Occipital lobe (tissue), 2 donors: ENCODE data around the gene RPS19BP1. TPM values are rescaled to one million over a fixed set of nuclear protein-coding genes. Genes with fewer than 3 reads are reported as not detected.
A peak's percentile ranks its signal among the peaks of the same experiment; 100 is the strongest.
"Not testable (repeated sequence)": the region's sequence is repeated elsewhere in the genome, so short reads cannot be mapped to it uniquely, and the experiment has no call there.

Experiments used
- DNase-seq: peaks from one replicate; lab custom pipeline; 2025; lab: John Stamatoyannopoulos, UW
- total RNA-seq: library from RNA; depleted of rRNA; stranded (reverse); fragments of >200 nt; gene quantifications from one replicate; pipeline ENCODE4 v1.2.3, GENCODE V29; 2014

RPS19BP1 gene
- total RNA-seq, 1 donor from 2014 or later = 18.9 TPM

GRCh38 chr22:39514373-39514973 is 18.1 kb downstream of the RPS19BP1 start:
- no peak for DNase-seq

DNA sequence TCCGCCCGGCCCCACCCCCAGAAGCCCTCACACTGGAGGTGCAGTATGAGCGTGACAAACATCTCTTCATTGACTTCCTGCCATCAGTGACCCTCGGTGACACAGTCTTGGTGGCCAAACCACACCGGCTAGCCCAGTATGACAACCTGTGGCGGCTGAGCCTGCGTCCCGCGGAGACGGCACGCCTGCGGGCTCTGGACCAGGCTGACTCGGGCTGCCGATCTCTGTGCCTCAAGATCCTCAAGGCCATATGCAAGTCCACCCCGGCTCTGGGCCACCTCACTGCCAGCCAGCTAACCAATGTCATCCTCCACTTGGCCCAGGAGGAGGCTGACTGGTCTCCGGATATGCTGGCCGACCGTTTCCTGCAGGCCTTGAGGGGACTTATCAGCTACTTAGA is 18.8 kb downstream of the RPS19BP1 start:
- DNase-seq = no peak

DNA sequence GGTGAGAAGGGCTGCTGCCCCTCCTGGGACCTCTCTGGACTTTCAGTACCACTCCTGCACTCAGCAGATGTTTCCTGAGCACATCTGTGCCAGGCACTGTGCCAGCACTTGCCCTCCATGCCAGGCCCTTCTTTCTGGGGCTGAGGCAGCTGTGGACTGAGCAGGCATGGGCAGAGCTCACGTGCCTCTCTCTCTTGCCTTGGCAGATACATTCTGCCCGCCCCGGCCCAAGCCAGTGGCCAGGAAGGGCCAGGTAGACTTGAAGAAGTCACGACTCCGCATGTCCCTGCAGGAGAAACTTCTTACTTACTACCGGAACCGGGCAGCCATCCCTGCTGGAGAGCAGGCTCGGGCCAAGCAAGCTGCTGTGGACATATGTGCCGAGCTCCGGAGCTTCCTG is 20.5 kb downstream of the RPS19BP1 start:
- no peak for DNase-seq

DNA sequence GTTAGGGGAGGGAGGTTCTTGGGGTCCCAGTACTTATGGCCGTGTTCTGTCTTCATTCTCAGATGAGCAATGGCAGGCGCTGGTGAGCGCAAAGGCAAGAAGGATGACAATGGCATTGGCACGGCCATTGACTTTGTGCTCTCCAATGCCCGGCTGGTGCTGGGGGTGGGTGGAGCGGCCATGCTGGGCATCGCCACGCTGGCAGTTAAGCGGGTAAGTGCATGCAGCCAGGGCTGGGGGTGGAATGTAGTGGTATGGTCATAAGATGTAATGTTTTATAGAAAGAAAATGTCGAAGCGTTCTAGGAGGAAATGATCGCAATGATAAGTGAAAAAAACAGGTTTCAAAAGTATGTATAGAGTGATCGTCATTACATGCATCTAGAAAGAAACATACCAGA is 21.3 kb downstream of the RPS19BP1 start:
- no peak for DNase-seq

DNA sequence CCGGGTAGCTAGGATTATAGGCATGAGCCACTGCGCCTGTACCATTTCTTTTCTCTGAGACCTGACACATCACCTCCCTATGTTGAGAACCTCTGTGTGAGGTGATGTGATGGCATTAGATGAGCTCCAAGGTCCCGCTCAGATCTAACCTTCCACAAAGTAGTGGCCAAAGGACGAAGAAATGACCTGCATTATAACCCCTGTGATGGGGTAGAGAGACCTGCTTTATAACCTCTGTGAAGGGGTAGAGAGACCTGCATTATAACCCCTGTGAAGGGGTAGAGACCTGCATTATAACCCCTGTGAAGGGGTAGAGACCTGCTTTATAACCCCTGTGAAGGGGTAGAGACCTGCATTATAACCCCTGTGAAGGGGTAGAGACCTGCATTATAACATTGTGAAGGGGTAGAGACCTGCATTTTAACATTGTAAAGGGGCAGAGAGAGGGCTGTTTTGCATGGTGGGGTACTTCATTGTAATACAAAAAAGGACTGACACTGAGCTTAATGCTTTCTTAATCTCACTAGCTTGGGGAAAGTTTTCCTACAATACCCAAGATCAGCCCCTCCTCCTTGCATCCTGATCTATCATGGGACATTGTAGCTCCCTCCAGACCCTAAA is 21.9 kb downstream of the RPS19BP1 start:
- no peak for DNase-seq

GRCh38 chr22:39508393-39508792 is 24.2 kb downstream of the RPS19BP1 start:
- DNase-seq = no peak

- not testable (repeated sequence) for DNase-seq
Observed at GRCh38 chr22:39507021-39507420, 25.5 kb downstream of the RPS19BP1 start.

- DNase-seq = no peak
Observed at GRCh38 chr22:39504071-39504470, 28.5 kb downstream of the RPS19BP1 start.

GRCh38 chr22:39503630-39504029 is 28.9 kb downstream of the RPS19BP1 start:
- no peak for DNase-seq

GRCh38 chr22:39502789-39503409 is 29.6 kb downstream of the RPS19BP1 start:
- no peak for DNase-seq

DNA sequence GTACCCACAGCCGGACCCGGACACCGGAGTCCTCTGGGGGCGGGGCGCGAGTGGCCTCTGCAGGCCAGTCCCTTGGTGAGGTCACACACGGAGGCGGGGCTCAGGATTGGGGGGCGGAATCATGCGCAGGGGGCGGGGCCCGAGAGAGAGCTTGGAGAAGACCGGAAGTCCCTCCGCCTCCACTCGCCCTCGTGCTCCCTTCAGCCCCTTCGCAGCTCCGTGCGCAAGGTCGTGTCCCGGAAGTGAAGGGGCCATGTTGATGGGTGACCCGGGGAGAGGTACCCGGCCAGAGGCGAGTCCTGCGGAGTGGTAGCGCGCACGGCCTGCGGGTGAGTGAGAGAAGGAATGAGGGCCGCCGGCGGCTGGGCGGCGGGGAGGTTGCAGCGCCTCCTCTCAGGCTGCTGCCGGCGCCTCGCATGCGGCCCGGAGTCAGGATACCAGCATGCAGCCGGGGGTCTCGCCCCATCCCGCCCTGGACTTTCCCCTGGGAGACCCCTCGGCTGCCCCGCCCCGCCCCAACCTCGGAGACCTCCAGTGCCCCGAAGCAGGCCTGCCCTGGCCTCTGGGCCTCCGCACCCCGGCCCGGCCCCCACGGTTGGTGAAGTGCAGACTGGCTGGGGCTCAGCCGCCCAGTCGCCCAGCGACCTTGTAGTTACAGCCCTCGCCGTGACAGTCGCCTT is 30.3 kb downstream of the RPS19BP1 start, which contains the start of gene MIEF1:
Gene MIEF1, plus strand, starts transcription at position 182 of the 680 bp plus-strand sequence. CDS start 9,005 bp downstream, outside the sequence.
- peak; percentile 94 for DNase-seq

DNA sequence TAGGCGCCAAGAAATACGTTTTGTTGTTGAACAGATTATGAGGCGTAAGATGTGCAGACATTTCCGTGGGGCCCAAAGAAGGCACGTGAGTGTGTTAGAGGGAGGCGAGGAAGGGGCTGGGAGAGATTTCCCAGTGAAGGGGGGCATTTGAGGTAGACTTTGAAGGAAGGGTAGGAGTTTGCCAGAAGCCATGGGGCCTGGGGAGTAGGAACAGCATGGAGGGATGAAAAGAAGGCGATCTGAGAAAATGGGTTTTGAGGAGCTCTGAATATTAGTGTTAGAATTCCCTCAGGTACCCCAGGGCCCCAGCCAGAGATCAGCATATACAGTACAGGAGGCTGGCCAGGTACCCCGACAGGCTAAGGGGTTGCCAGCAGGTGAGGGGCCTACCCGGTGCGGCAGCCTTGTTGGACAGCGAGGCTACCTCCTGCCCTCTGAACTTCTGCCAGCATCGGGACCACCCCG is 30.9 kb downstream of the RPS19BP1 start:
- DNase-seq = no peak

- no peak for DNase-seq
Observed at GRCh38 chr22:39500101-39500500, 32.4 kb downstream of the RPS19BP1 start.

GRCh38 chr22:39498802-39499201 is 33.7 kb downstream of the RPS19BP1 start:
- DNase-seq = no peak

- no peak for DNase-seq
Observed at GRCh38 chr22:39498368-39498767, 34.2 kb downstream of the RPS19BP1 start.

- DNase-seq = no peak
Observed at GRCh38 chr22:39497429-39497828, 35.1 kb downstream of the RPS19BP1 start.

DNA sequence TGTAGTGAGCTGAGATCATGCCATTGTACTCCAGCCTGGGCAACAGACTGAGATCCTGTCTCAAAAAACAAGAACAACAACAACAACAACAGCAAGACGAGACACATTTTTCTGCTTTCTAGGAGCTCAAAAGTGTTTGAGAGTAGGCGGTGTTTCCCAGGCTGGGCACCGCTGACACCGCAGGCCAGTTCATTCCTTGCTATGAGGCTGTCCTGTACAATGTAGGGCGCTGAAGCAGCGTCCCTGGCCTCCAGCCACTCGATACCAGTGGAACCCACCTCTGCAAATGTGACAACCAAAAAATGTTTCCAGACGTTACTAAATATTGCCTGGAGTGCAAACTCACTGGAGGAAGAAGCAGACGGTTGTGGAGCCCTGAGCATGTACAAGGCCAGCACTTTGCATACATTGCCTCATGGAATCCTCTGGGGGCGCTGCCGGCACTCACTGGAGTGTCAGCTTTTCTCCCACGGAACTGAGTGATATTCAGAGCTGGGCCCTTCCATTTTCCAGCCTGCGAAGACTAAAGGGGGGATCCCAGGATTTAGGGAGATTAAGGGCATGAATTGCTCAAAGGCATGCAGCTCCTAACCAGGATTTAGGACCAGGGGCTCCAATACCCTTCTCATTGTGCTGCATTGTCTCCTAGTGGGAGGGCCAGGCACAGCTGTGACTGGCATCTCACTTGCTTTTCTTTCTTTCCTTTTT is 36.3 kb downstream of the RPS19BP1 start:
- peak; percentile 83 for DNase-seq

DNA sequence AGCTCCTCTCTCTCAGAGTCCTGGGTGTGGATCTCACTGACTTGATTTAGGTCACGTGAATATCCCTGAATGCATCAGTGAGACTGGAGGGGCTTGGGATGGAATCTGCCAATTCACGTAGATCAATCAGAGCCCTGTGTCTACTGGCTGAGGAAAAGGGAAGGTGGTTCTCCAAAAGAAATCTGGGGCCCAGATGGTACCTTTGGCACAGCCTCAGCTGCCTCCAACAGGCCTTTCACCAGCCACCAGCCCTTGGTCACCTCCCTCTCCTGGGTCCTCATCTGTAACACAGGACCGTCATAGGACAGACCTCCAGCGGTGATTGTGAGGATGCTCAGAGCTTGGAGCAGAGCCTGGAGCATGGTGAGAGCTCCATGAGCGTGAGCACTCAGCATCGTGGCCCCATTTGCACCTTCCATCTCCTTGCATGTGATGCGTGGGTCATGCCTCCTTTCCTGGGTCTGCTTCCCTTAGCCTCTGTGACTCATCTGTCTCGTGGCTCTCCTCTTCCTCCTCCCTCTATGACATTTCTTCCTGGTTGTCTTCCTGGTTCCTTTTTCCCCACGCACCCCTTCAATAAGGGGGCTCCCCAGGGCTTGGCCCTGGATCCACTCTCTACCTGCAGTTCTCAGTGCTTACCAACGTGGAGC is 38.0 kb downstream of the RPS19BP1 start:
- DNase-seq = no peak

DNA sequence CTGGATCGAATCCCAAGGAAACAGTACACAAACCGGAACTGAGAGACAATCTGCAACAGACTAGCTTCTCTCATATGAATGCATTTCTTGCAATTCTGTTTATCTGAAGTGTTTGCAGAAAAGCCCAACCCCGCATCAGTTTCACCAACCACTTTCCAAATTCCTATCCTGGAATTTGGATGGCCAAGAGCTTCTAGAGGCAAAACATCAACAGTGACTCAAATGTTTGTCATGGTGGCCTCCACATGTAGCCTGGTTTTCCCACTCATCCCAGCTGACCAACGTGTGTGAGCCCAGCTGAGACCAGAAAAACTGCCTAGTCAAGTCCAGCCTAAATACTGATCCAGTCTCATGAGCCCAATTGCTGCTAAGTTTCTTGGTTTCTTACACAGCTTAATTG is 38.8 kb downstream of the RPS19BP1 start:
- no peak for DNase-seq

DNA sequence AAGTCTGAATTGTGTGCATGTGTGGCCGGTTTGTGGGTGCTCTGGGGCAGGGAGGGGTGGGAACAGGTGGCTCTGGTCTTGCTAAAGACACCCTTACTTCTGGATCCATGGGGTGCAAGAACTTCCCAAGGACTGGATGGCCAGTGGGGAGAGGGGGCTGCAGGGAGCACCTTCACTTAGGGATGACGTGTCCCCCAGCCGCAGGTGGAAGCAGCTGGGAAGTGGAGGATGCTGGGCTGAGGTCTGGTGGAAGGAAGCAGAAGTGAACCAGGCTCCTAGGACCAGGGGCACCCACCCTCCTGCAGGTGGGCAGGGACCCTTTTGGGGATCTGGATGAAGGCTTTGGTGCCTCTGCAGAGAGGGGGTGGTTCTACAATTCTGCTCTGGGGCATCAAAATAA is 40.4 kb downstream of the RPS19BP1 start:
- DNase-seq = no peak

DNA sequence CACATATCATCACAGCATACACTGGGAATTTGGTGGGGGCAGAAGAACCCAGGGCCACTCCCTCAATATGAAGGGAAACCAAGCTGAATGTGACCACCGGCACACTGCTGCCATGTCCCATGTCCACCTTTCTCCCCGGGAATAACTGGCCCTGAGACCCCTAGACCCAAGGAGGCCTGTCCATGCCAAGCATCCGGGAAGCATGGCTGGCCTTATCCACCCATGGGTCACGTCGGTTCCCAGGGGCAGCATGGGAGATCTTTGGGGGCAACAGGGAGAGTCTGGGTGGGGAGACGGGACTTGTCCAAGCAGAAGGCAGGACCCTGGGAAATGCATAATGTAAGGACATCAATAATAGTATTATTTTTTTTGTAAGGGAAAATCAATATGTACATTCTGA is 40.9 kb downstream of the RPS19BP1 start:
- DNase-seq = no peak
